ENCODE measurements around the gene CYP4F8.
"Not testable (repeated sequence)": the region's sequence is repeated elsewhere in the genome, so short reads cannot be mapped to it uniquely, and the experiment has no call there.

CYP4F8 gene

DNA sequence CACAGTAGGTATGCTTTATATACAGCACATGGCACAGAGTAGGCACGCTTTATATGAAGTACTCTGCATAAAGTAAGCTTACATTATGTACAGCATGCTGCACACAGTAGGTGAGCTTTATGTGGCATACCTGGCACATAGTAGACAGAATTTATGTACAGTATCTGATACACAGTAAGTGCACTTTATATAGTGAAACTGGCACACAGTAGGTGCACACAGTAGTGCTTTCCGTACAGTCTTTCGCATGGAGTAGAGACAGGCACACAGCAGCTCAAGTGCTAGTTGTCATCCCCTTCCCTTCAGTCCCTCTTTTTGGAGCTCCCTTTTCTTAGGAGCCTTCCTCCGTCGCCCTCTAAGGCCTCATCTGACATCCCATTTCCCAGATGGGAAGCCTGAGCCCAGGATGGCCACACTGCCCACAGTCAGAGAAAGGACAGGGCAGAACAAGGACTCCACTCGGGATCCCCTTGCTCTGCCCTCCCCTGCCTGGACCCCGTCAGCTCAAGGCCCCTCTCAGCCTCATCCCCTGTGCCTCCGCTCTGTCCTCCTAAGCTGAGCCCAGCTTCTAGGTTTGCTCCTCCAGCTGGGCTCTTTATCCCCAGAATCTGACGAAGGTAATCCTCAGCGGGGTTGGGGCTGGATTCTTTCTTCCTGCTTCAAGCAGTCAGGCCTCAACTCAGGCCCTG lies 57.0 kb downstream of the CYP4F8 start:
- no peak for DNase-seq (ENCODE audit: low spot score in 2 of 2)
- Histone ChIP-seq H3K36me3 (replicated peaks) (no peaks in the 10 kb centered on the region), H3K4me1 (no peaks in the 10 kb centered on the region), H3K4me3 (no peak overlapping the region), H3K27me3 (ENCODE audit: low read depth) (no peaks in the 10 kb centered on the region), H3K9me3 (no peaks in the 10 kb centered on the region)
- in situ Hi-C loops (cut with MboI; ENCODE audit: low sequenced_read_pairs) = no loop called here

DNA sequence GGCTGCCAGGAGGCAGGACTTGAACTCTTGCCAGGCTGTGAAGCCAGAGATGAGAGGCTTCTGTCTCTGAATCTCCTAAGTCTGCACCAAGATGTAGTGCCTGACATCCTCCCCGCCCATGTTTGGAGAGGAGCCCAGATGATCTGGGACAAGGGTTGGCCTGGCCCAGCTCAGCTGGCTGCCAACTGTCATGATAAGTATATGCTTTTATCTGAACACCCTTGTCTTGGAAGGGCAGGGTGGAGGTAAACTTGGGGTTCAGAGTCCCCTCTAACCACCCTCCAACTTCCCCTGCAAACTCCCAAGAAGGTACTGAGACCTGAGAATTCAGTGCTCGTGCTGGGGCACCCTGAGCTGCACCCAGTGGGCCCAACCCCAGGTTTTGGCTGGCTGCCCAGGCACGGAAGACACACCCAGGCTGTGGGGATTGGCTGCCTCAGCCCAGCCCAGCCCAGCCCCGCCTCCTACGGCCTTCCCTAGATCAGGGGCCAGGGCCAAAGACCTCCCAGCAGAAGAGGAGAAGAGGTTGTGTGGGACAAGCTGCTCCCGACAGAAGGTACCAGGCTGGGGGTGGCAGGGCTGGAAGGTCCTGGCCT lies 57.7 kb downstream of the CYP4F8 start, which contains the start of gene CYP4F12:
CYP4F12 (plus strand) TSS at position 508 of the 596 bp plus-strand sequence. CDS start 443 bp downstream, outside the sequence.
- peak in 1 of 2 experiments; percentile 40 for DNase-seq (ENCODE audit: low spot score in 2 of 2)
- H3K36me3 ChIP-seq (replicated peaks) = no peaks in the 10 kb centered on the region
- in situ Hi-C loops (cut with MboI; ENCODE audit: low sequenced_read_pairs) = no loop called here
- H3K27me3 ChIP-seq (ENCODE audit: low read depth) = no peaks in the 10 kb centered on the region
- no peak within 1 kb of the TSS for H3K4me3 ChIP-seq
- no peaks in the 10 kb centered on the region for H3K9me3 ChIP-seq
- H3K4me1 ChIP-seq = no peaks in the 10 kb centered on the region

DNA sequence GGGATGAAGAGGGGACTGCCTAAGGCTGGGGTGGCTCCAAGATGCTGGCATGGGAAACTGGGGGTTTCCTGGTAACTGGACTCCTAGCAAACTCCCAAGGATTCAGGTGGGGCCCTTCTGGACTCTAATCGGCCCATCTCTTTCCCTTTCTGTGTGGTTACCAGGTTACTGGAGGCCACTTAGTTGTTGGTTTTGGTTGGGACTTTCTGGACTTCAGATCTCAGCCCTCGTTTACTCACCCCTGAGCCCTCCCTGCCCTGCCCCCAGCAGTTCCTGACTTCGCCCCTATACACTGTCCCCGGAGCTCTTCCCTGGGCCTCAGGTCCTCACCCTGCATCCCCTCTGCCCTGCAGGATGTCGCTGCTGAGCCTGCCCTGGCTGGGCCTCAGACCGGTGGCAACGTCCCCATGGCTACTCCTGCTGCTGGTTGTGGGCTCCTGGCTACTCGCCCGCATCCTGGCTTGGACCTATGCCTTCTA lies 58.2 kb downstream of the CYP4F8 start:
- no peaks in the 10 kb centered on the region for H3K36me3 ChIP-seq (replicated peaks)
- H3K4me1 ChIP-seq = no peaks in the 10 kb centered on the region
- no peak for DNase-seq (ENCODE audit: low spot score in 2 of 2)
- H3K27me3 ChIP-seq (ENCODE audit: low read depth) = no peaks in the 10 kb centered on the region
- in situ Hi-C loops (cut with MboI; ENCODE audit: low sequenced_read_pairs) = no loop called here
- H3K4me3 ChIP-seq = no peak overlapping the region
- no peaks in the 10 kb centered on the region for H3K9me3 ChIP-seq

DNA sequence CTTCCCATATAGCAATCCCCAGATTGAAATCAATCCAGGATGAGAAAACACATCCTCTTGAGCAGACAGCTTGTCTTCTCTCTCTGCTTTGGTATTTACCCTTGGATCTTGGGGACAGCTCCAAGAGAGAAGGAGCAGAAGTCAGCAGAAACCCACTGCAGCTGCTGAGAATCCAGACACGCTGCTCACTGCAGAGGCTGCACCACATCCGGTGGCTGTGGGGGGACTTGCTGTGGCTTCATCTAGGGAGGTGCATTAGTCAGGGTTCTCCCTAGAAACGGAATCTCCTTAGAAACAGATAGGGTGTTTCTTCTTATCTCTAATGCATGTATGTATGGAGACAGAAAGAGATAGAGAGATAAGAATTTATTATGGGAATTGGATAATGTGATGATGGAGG lies 60.5 kb downstream of the CYP4F8 start:
- DNase-seq (ENCODE audit: low spot score in 2 of 2) = no peak
- Histone ChIP-seq H3K9me3 (no peaks in the 10 kb centered on the region), H3K4me1 (no peaks in the 10 kb centered on the region), H3K27me3 (ENCODE audit: low read depth) (no peaks in the 10 kb centered on the region), H3K4me3 (no peak overlapping the region), H3K36me3 (replicated peaks) (no peaks in the 10 kb centered on the region)
- in situ Hi-C loops (cut with MboI; ENCODE audit: low sequenced_read_pairs) = loop anchor here (5.0 kb wide), 1 partner anchor 102 kb away; no protein-coding TSS in a partner anchor

DNA sequence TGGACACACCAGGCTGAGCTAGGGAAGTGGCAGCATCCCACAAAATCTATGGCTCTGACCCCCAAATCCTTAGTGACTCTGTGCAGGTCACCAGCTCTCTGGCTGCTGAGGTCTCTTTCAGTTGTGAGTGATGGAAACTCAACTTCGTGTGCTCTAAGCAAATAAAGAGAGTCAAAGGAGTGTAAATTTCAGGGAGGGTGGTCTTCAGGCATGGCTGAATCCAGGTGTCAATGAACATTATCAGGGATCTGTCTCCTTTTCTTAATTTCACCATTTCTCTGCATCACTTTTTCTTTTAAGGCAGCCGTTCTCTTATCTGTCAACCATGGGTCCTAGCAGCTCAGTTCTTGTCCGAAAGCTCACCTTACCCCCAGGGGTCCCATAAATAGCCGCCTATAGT lies 64.1 kb downstream of the CYP4F8 start:
- no peaks in the 10 kb centered on the region for H3K9me3 ChIP-seq
- DNase-seq (ENCODE audit: low spot score in 2 of 2) = no peak
- no peaks in the 10 kb centered on the region for H3K4me1 ChIP-seq
- no peak overlapping the region for H3K4me3 ChIP-seq
- H3K36me3 ChIP-seq (replicated peaks) = no peaks in the 10 kb centered on the region
- in situ Hi-C loops (cut with MboI; ENCODE audit: low sequenced_read_pairs) = loop anchor here (5.0 kb wide), 1 partner anchor 98 kb away; no protein-coding TSS in a partner anchor
- H3K27me3 ChIP-seq (ENCODE audit: low read depth) = no peaks in the 10 kb centered on the region

DNA sequence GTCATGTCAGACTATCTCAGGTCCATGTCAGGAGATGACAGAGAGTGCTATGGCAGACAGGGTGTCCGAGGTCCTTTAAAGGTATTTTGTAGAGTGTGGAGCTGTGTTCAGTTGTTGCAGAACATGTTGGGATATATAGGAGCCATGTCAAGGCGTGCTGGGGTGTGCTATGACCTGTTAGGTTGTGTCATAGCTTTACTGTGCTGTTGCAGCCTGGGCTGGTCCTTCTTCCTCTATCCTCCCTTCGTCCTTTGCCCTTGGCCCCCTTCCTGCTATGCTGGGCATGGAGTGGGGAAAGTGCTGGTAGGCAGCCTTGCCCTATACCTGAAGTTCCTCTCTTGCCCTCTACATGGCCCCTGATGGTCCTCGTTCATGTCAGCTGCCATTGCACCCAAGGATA lies 64.8 kb downstream of the CYP4F8 start:
- not testable (repeated sequence) for H3K4me1 ChIP-seq; H3K36me3 ChIP-seq (replicated peaks); H3K9me3 ChIP-seq; H3K4me3 ChIP-seq; H3K27me3 ChIP-seq (ENCODE audit: low read depth); DNase-seq (ENCODE audit: low spot score in 2 of 2)
- in situ Hi-C loops (cut with MboI; ENCODE audit: low sequenced_read_pairs) = loop anchor here (5.0 kb wide), 1 partner anchor 97 kb away; no protein-coding TSS in a partner anchor

Measured in HAP-1 (cell line).